HG02610 (cell line): ENCODE data around the gene CEP89.
"Not testable (repeated sequence)": the region's sequence is repeated elsewhere in the genome, so short reads cannot be mapped to it uniquely, and the experiment has no call there.

ENCODE experiments used
- ATAC-seq: cut with Tn5 transposase; IDR thresholded peaks from one replicate; pipeline ENCODE4 v1.9.1; 2021; ENCODE audit warnings: mild to moderate bottlenecking, moderate library complexity; ENCODE audit not compliant: unreplicated experiment

Gene CEP89

DNA sequence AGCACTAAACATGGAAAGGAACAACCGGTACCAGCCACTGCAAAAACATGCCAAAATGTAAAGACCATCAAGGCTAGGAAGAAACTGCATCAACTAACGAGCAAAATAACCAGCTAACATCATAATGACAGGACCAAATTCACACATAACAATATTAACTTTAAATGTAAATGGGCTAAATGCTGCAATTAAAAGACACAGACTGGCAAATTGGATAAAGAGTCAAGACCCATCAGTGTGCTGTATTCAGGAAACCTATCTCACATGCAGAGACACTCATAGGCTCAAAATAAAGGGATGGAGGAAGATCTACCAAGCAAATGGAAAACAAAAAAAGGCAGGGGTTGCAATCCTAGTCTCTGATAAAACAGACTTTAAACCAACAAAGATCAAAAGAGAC lies 123.7 kb downstream of the CEP89 start:
- not testable (repeated sequence) for ATAC-seq

GRCh38 chr19:32843716-32844245 lies 128.0 kb downstream of the CEP89 start:
- ATAC-seq, result no peak

GRCh38 chr19:32842061-32842460 lies 129.7 kb downstream of the CEP89 start:
- no peak for ATAC-seq

- no peak for ATAC-seq
Measured at GRCh38 chr19:32837531-32837930, 134.2 kb downstream of the CEP89 start.

GRCh38 chr19:32833388-32833787 lies 138.4 kb downstream of the CEP89 start:
- ATAC-seq, result not testable (repeated sequence)

GRCh38 chr19:32832825-32833224 lies 138.9 kb downstream of the CEP89 start:
- ATAC-seq, result not testable (repeated sequence)

DNA sequence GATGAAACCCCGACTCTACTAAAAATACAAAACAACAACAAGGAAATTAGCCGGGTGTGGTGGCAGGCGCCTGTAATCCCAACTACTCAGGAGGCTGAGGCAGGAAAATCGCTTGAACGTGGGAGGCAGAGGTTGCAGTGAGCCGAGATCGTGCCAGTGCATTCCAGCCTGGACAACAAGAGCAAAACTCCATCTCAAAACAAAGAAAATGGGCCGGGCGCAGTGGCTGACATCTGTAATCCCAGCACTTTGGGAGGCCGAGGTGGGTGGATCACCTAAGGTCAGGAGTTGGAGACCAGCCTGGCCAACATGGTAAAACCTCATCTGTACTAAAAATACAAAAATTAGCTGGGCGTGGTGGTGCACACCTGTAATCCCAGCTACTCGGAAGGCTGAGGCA lies 139.7 kb downstream of the CEP89 start:
- ATAC-seq, result not testable (repeated sequence)

GRCh38 chr19:32831611-32832010 lies 140.1 kb downstream of the CEP89 start:
- ATAC-seq, result no peak

- ATAC-seq, result no peak
Measured at GRCh38 chr19:32830231-32831014, 141.3 kb downstream of the CEP89 start.

DNA sequence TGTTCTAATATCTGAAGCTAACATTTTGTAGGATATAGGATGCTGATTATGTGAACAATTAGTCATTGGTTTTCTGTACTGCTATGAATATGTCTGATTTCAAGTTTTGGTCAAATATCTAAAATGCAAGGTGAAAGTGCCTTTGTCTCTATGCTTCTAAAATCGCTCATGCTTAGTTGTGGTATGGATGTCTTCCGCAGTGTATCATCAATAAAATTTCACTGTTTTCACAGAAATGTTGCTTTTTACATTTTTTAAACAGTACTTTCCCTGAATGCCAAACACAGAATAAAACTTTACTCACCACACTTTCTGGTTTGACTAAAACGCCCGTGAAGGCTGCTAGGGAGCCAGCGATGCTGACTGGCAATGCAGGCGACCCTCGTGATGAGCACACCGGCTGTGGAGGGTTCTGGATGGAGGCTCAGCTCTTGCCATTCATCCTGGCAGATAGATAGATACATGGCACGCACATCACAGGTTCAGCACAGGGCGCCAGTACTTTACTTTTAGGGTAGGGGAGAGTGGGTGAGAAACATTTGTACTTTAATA lies 142.3 kb downstream of the CEP89 start:
- no peak for ATAC-seq

- ATAC-seq, result no peak
Measured at GRCh38 chr19:32828643-32829344, 143.0 kb downstream of the CEP89 start.

DNA sequence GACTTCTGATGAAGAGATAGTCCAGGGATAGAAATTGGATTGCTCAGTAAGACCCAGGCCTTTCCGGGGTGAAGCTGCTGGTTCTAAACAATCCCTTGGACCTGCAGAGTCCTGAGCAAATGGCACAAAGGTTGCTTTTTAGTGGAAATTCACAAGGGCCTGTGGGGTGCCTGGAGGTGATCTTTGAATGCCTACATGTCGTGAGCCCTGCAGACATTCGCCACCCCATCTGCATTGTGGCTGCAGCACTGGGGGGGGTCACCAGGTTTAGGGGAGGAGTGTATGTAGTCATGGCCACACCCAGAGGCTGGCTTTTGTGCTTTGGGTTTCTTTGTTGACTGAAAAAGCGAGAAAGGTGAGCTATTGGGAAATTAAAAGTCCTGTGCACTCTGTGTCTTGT lies 143.6 kb downstream of the CEP89 start:
- ATAC-seq, result no peak
